ENCODE measurements around the gene GNAZ. TPM values are rescaled to one million over a fixed set of nuclear protein-coding genes. Genes with fewer than 3 reads are reported as not detected.

GNAZ gene
- total RNA-seq, 2 experiments from 2014 or later = 1.1 to 1.8 TPM

DNA sequence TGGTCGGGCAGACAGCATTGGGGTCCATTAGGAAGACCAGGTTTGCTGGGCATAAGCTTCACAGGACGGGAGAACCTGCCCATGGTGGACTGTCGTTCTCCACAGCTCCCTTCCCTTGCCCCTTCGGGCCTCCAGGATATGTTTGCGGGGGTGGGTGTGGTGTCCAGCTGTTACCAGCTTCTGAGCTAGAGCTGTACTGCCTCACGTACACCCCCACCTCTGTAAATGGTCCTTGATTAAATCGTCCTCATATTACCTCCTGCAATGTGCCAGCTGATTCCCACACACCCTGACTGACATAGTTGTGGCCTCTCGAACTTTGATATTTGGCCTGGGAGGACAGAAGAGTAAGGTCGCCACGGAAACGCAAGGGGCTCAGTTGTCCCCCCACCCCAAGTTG, 93.8 kb downstream of the GNAZ start:
- no peaks in the 10 kb centered on the region for H3K4me1 Mint-ChIP-seq (ENCODE audit: low read depth)
- no peak overlapping the region for H3K4me3 Mint-ChIP-seq
- H3K36me3 Mint-ChIP-seq (ENCODE audit: low read depth) = no peaks in the 10 kb centered on the region
- H3K27me3 Mint-ChIP-seq (ENCODE audit: low read depth) = no peaks in the 10 kb centered on the region
- CTCF ChIA-PET = interaction anchor here (0.6 to 2.7 kb wide), 3 partner anchors 44 to 953 kb away, joined by 3 to 11 read pairs (median 3); no protein-coding TSS in a partner anchor
- H3K9me3 Mint-ChIP-seq = no peaks in the 10 kb centered on the region
- H3K27ac Mint-ChIP-seq = no peak overlapping the region
- no peak for DNase-seq
- intact Hi-C loops (cut with micrococcal nuclease) = no loop called here

DNA sequence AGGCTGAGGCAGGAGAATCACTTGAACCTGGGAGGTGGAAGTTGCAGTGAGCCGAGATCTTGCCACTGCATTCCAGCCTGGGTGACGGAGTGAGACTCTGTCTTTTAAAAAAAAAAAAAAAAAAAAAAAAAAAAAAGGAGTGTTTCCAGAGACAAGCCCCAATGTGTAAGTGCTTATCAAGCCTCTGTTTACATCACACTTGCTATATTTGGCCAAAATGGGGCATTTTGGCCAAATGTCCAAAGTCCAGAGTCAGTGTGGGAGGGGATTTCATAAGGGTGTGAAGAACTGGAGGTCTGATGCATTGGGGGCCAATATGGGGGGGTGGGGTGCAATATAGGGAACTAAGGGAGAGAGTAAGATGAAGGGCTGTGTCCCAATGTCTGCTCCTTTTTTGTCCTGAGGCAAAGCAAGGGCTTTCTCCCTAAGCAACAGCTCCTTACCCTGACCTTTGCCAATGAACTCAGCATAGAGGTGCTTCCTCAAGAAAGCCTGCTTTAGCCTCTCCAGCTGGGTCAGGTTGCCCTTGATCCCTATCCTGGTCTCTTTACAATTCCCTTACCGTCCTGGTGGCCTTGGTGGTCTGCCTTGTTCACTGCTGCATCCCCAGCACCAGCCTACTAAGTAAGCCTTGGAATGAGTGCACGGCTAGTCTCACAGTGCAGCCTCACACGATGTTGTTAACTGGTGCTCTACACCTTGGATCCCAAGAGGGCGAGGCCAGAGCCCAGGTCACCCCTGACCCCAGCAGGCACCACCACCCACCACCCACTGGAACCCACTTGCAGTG, 95.9 kb downstream of the GNAZ start:
- Mint-ChIP-seq H3K4me3 (no peak overlapping the region), H3K36me3 (ENCODE audit: low read depth) (no peaks in the 10 kb centered on the region), H3K27ac (no peak overlapping the region), H3K9me3 (no peaks in the 10 kb centered on the region), H3K27me3 (ENCODE audit: low read depth) (no peaks in the 10 kb centered on the region), H3K4me1 (ENCODE audit: low read depth) (no peaks in the 10 kb centered on the region)
- DNase-seq = no peak
- intact Hi-C loops (cut with micrococcal nuclease) = no loop called here
- CTCF ChIA-PET = interaction anchor here (0.6 to 0.7 kb wide), 2 partner anchors 9 to 118 kb away, joined by 3 to 5 read pairs; no protein-coding TSS in a partner anchor

- no peak for DNase-seq
- CTCF ChIA-PET = interaction anchor here (0.6 to 0.7 kb wide), 3 partner anchors 9 to 129 kb away, joined by 3 read pairs; no protein-coding TSS in a partner anchor
Observed at GRCh38 chr22:23166841-23167616, 96.7 kb downstream of the GNAZ start.

DNA sequence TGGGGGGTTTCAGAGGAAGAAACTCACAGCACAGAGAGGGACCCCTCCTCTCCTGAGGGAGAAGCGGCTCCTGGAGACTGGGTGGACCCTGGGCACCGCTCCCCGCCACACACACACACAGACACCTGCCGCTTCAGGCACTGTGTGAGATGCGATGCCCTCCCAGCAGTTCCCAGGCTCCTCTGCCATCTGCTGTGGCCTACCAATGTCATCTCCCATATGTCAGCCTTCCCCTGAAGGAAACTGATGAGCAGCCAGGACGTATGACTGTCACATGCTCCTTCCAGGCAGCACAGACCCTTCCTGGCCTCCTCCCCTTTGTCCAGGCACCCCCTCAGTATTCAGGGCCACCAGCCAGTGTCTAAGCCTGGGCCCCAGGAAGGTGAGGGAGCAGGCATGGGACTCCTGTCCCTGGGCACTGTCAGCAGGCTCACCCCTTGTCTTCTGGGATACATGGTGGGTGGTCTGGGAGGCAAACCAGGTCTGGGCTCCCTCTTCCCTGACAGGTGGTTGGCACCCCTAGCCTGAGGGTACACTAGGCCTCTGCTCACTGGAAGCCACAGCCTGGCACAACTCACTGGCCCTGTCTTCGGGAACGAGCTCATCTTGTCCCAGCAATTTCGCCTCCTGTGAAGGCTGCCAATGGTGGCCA, 98.2 kb downstream of the GNAZ start:
- Mint-ChIP-seq H3K4me1 (ENCODE audit: low read depth) (no peaks in the 10 kb centered on the region), H3K27ac (no peak overlapping the region), H3K36me3 (ENCODE audit: low read depth) (no peaks in the 10 kb centered on the region), H3K27me3 (ENCODE audit: low read depth) (no peaks in the 10 kb centered on the region), H3K4me3 (no peak overlapping the region), H3K9me3 (no peaks in the 10 kb centered on the region)
- intact Hi-C loops (cut with micrococcal nuclease) = no loop called here
- no peak for DNase-seq
- CTCF ChIA-PET = interaction anchor here (1.4 to 1.5 kb wide), 2 partner anchors 114 to 217 kb away, joined by 4 to 5 read pairs; no protein-coding TSS in a partner anchor

More at GRCh38 chr22:23166841-23167616, 96.7 kb downstream of the GNAZ start:
- H3K27ac Mint-ChIP-seq = no peak overlapping the region
- no peaks in the 10 kb centered on the region for H3K36me3 Mint-ChIP-seq (ENCODE audit: low read depth)
- no peaks in the 10 kb centered on the region for H3K9me3 Mint-ChIP-seq
- intact Hi-C loops (cut with micrococcal nuclease) = no loop called here
- no peak overlapping the region for H3K4me3 Mint-ChIP-seq
- H3K27me3 Mint-ChIP-seq (ENCODE audit: low read depth) = no peaks in the 10 kb centered on the region
- no peaks in the 10 kb centered on the region for H3K4me1 Mint-ChIP-seq (ENCODE audit: low read depth)

- no peaks in the 10 kb centered on the region for H3K36me3 Mint-ChIP-seq (ENCODE audit: low read depth)
- no peaks in the 10 kb centered on the region for H3K27me3 Mint-ChIP-seq (ENCODE audit: low read depth)
- intact Hi-C loops (cut with micrococcal nuclease) = no loop called here
- no peaks in the 10 kb centered on the region for H3K9me3 Mint-ChIP-seq
- peaks cover 3% of the 10 kb centered on the region for H3K4me1 Mint-ChIP-seq (ENCODE audit: low read depth)
- no peak for DNase-seq
- CTCF ChIA-PET = interaction anchor here (0.9 to 1.5 kb wide), 4 partner anchors 10 to 217 kb away, joined by 3 to 5 read pairs (median 4); no protein-coding TSS in a partner anchor
- H3K27ac Mint-ChIP-seq = no peak overlapping the region
- H3K4me3 Mint-ChIP-seq = no peak overlapping the region
Observed at GRCh38 chr22:23169043-23169406, 98.7 kb downstream of the GNAZ start.

Other genes with a start within 250 kb of the GNAZ start
- gene IGLL5, start 182.7 kb upstream of the GNAZ start, total RNA-seq = not detected
- under 1 TPM; 0.33 to 0.35 TPM for gene RSPH14, start 71.5 kb downstream of the GNAZ start, total RNA-seq
- gene RAB36, start 75.0 kb downstream of the GNAZ start, total RNA-seq = not detected
- gene BCR, start 110.0 kb downstream of the GNAZ start, total RNA-seq = 10 to 100 TPM; 62.3 to 63.3 TPM

Data from activated naive CD4-positive, alpha-beta T cell treated with anti-CD3 and anti-CD28 coated beads for 36 hours (primary cell).